A549 (cell line): Measurements from ENCODE around the gene LPIN2.

Source experiments
- CEBPB ChIP-seq, 2 experiments: fragments of >200 bp in 1 of 2; sonication (Bioruptor Twin) in 1 of 2; formaldehyde crosslinking in 1 of 2; IDR thresholded peaks; 2 replicates each; pipeline ENCODE4 v1.6.1; 2012 to 2016
- CTCF ChIP-seq: fragments of >200 bp; sonication (Bioruptor Twin); formaldehyde crosslinking; IDR thresholded peaks from 3 replicates; pipeline ENCODE4 v1.5.1; 2016
- KDM1A ChIP-seq: fragments of 200-600 bp; sonication (generic); IDR thresholded peaks from 2 replicates; pipeline ENCODE4 v1.6.1; 2016; ENCODE audit warnings: low read depth, mild to moderate bottlenecking
- POLR2A ChIP-seq: IDR thresholded peaks from 2 replicates; pipeline ENCODE4 v1.6.1; 2012; ENCODE audit warnings: mild to moderate bottlenecking, low read length
- TF ChIP-seq, protein P1 (sequence below): fragments of 450-650 bp; IDR thresholded peaks from 2 replicates; pipeline ENCODE4 v1.6.1; 2014; ENCODE audit warnings: antibody characterized with exemption

GRCh38 chr18:3051718-3052410, 38.9 kb upstream of the LPIN2 start:
- TF ChIP-seq, protein P1, sequence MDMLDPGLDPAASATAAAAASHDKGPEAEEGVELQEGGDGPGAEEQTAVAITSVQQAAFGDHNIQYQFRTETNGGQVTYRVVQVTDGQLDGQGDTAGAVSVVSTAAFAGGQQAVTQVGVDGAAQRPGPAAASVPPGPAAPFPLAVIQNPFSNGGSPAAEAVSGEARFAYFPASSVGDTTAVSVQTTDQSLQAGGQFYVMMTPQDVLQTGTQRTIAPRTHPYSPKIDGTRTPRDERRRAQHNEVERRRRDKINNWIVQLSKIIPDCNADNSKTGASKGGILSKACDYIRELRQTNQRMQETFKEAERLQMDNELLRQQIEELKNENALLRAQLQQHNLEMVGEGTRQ: no peak
- no peak for TF ChIP-seq CTCF
- peak; percentile 76 to 84 for TF ChIP-seq CEBPB (IDR thresholded peaks at IDR 0.05)
- TF ChIP-seq KDM1A: no peak
- no peak for TF ChIP-seq POLR2A
